Eye (tissue), 1 donor: Measurements from ENCODE around the gene CEPT1.

Experiments used
- DNase-seq: peaks from one replicate; pipeline ENCODE4 v3.0.0-alpha.2; 2015

The CEPT1 gene

GRCh38 chr1:111147948-111148347 lies 7.9 kb downstream of the CEPT1 start:
- DNase-seq, result no peak

- DNase-seq, result no peak
Observed at GRCh38 chr1:111148376-111148881, 8.4 kb downstream of the CEPT1 start.

DNA sequence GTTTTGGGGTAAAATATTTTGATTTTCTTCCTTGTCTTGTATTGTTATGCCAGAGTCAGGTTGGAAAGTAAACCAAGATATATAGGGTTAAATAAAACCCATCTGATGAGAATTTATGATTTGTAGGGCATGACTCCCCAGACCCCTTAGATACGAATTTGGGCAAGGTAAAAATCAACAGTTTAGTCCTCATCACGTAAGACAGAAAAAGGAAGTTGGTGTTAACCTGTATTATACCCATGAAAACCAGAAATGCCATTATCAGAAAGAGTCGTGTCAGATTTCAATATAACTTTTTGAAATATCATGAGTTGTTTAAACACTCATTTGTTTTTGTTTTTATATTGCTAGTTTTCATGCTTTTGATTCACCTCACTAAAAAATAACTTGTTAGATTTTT lies 11.8 kb downstream of the CEPT1 start:
- DNase-seq, result no peak

DNA sequence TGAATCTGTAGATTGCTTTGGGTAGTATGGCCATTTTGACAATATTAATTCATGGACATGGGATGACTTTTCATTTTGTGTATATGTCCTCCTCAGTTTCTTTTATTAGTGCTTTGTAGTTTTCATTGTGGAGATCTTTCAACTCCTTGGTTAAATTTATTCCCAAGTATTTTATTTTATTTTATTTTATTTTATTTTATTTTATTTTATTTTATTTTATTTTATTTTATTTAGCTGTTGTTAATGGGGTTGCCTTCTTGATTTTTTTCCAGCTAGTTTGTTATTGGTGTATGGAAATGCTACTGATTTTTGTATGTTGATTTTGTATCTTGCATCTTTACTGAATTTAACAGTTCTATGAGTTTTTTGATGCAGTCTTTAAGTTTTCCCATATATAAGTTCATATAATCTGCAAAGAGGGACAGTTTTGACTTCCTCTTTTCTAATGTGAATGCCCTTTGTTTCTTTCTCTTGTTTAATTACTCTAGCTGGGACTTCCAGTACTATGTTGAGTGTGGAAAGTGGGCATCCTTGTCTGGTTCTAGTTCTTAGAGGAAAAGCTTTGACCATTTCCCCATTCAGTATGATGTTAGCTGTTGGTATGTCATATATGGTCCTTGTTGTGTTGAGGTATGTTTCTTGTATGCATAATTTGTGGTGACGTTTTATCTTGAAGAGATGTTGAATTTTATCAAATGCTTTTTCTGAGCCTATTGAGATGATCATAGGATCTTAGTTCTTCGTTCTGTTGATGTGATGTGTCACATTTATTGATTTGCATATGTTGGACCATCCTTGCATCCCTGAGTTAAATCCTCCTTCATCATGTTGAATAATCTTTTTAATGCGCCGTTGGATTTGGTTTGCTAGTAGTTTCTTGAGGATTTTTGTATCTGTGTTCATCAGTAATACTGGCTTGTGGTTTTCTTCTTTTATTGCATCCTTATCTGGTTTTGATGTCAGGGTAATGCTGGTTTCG lies 14.3 kb downstream of the CEPT1 start:
- no peak for DNase-seq

- DNase-seq, result no peak
Observed at GRCh38 chr1:111157431-111157830, 17.4 kb downstream of the CEPT1 start.

GRCh38 chr1:111161843-111162487 lies 21.9 kb downstream of the CEPT1 start:
- peak; percentile 9 for DNase-seq

DNA sequence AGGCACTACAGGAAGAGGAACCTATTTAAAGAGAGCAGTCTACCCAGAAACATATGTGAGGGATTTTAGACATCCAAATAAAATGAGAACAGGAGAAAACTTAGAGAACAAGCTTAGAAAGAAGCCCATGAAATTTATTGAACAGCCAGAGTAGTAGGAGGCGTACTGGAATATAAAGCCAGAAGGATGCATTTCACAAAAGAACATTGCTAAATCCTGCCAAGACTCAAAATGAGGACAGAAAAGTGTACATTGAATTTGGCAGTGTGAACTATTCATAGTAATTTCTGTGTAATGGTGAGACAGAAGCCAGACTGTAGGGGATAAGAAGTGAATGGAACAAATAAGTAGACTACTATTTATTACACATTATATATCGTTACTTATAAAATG lies 22.5 kb downstream of the CEPT1 start:
- DNase-seq, result no peak

- no peak for DNase-seq
Observed at GRCh38 chr1:111163363-111163762, 23.3 kb downstream of the CEPT1 start.

DNA sequence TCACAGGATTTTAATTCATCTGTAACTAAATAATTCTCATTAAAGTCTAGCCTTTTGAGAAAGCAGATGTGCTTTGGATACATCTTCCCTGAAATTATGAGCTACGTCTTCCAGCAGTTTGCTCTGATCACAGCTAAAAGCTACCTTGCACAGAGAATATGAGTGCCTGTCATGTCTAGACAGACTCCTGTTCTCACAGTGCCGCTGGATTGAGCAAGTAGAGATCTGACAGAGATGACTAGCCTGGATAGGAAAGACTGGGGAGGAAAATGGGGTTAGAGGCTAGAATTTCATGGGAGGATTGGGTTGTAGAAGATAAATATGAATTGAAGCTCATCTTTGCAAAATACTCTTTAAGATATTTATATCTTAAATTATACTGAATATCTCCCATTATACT lies 24.1 kb downstream of the CEPT1 start:
- DNase-seq, result no peak

DNA sequence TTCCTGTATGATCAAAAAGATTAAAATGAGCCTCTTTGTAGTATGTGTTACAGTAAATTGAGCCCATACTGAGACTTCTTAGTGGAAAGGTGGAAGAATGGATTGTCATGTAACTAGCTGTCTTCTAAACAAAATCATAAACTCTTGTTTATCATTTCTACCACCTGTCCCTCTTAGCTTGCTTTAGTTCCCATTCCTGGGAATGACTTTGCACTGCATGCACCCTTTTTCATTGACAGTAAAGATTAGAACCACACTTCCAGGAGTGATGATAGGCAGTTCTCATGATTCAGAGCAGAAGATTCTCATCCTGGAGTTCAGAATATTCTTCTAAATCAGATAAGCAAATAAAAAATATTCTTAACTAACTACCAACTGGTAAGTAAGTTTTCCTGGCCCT lies 32.4 kb downstream of the CEPT1 start:
- no peak for DNase-seq

DNA sequence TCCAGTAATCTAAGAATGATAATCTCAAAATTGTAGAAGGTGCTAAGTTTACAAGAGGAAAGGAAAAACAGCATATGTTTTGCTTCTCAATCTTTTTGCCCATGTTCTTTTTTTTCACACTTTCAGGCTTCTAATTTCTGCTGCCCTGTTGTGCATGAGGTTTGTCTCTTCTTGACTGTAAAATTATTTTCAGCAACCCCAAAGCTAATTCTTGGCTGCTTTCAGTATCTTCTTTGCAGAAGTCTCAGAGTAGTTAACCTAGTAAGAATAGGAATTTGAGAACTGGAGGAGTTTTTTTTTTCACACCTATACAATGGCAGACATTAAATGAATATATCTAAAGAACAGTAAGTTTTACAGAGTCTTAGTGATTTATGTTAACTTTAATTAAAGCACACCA lies 34.0 kb downstream of the CEPT1 start:
- DNase-seq, result no peak

DNA sequence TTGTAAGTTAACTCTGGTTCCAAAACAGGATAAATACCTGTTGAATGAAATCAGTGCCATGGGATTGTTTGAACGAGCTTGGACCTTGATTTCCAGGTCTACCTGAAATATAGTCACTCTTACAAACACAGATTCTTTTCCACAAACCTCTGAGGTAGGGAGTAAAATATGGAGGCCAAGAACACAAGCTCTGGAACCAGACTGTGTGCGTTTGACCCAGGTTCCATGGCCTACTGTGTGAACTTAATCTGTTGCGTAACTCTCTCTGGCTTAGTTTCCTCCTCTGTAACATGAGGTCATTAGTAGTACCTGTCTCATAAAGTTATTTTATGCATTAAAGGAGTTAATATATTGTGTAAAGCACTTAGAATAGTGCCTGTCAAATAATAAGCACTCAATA lies 35.3 kb downstream of the CEPT1 start:
- no peak for DNase-seq

GRCh38 chr1:111176678-111177077 lies 36.7 kb downstream of the CEPT1 start:
- DNase-seq, result no peak

- DNase-seq, result no peak
Observed at GRCh38 chr1:111179968-111180533, 40.0 kb downstream of the CEPT1 start.

DNA sequence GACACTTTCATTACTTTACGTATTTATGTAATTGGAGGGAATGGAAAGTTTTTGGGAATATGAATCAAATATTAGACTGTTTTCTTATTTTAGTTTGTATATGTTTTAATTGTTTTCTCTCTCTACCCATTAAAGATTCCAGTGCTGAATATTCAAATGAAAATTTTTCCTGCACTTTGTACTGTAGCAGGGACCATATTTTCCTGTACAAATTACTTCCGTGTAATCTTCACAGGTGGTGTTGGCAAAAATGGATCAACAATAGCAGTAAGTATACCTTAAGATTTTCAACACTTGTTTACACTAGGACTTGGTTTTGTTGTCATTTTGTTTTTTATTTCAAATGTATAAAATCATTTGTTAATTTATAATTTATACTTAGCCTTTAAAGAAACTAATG lies 42.0 kb downstream of the CEPT1 start:
- DNase-seq, result no peak

DNA sequence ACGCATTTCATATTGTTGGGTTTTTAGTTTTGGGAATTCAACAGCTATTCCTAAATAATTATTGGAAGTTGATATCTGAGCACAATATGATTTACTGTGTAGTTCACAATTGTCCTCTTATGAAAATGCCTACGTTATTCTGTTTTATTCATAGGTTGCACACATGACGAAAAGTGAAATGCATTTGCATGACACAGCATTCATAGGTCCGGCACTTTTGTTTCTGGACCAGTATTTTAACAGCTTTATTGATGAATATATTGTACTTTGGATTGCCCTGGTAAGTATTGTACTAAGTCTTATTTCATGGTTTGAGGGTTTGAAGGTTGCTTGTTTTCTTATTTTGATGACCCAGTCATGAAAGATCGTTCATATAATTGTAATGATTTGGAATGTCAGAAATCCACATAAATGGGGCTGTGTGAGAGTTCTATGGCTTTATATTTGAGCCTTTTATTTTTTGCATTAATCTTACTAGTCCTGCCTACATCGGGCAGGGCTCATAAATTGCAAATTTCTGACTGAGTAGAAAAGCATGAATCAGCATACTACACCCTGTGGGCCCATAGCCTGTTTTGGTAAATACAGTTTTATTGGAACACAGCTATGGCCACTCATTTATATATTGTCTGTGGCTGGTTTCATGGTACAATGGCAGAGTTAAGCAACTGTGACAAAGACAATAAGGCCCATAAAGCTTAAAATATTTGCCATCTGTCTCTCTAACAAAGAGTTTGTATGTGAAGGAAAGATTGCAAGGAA lies 43.5 kb downstream of the CEPT1 start:
- DNase-seq, result no peak

DNA sequence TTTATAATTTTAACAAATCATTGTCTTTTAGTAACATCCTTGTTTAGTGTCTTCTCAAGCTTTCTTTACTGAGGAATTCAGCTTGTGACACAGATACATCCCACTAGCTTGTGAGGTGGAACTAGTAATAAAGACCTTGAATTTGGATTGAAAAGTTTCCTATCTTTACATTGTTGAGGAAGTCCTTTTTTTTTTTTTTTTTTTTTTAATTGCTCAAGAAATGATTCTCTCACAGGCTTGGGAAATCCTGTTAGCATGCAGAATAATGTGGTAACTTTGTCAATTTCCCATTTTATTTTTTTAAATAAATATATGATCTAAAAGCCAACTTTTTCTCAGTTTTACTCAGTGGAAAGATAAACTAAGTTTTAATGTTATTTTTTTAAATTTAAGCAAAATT lies 44.6 kb downstream of the CEPT1 start:
- DNase-seq, result no peak

- no peak for DNase-seq
Observed at GRCh38 chr1:111190931-111191451, 51.0 kb downstream of the CEPT1 start.

DNA sequence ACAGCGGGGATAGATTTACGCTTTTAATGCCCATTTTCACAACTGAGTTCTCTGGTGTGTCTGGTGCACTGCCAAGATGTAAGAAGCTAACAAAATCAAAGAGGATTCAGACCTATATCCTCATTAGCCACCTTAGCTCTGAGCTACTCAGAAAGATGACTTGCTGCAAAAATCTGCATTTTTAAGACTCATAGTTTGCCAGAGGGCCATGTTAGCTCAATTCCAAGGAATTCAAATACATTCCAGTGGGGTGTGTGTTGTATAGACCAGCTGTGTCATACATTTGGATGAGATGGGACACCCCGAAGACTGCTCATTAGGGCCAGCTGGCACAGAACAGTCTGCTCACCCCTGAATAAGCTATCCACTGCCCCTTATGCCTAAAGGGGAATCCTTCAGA lies 51.5 kb downstream of the CEPT1 start:
- no peak for DNase-seq

- no peak for DNase-seq
Observed at GRCh38 chr1:111192074-111192473, 52.1 kb downstream of the CEPT1 start.

GRCh38 chr1:111192658-111193519 lies 52.9 kb downstream of the CEPT1 start:
- DNase-seq, result no peak
